ENCODE data around the gene ZNF827. TPM values are rescaled to one million over a fixed set of nuclear protein-coding genes. Genes with fewer than 3 reads are reported as not detected.

ZNF827 gene
- total RNA-seq, 2 experiments from 2014 or later = 21.8 to 22.4 TPM

GRCh38 chr4:145927030-145927429 lies 11.6 kb downstream of the ZNF827 start:
- ATAC-seq (ENCODE audit: low read depth) = no peak
- no peak for DNase-seq
- peaks cover 19% of the 10 kb centered on the region for H3K4me1 Mint-ChIP-seq
- no peaks in the 10 kb centered on the region for H3K27me3 Mint-ChIP-seq
- peaks cover 10% of the 10 kb centered on the region for H3K9me3 Mint-ChIP-seq
- H3K27ac Mint-ChIP-seq = no peak overlapping the region
- H3K4me3 Mint-ChIP-seq = no peak overlapping the region
- POLR2A ChIA-PET = no interaction called here
- peaks cover 39% of the 10 kb centered on the region for H3K36me3 Mint-ChIP-seq

- Mint-ChIP-seq H3K4me3 (no peak overlapping the region), H3K4me1 (peaks cover 16% of the 10 kb centered on the region), H3K9me3 (peaks cover 8% of the 10 kb centered on the region), H3K27ac (no peak overlapping the region), H3K27me3 (no peaks in the 10 kb centered on the region), H3K36me3 (peaks cover 39% of the 10 kb centered on the region)
- POLR2A ChIA-PET = no interaction called here
- DNase-seq (no peak), ATAC-seq (ENCODE audit: low read depth) (no peak)
These were observed 17.4 kb downstream of the ZNF827 start for GRCh38 chr4:145921231-145921630.

GRCh38 chr4:145920205-145920604 lies 18.4 kb downstream of the ZNF827 start:
- Mint-ChIP-seq H3K27me3 (no peaks in the 10 kb centered on the region), H3K27ac (no peak overlapping the region), H3K4me3 (no peak overlapping the region), H3K9me3 (peaks cover 5% of the 10 kb centered on the region), H3K36me3 (peaks cover 33% of the 10 kb centered on the region), H3K4me1 (peaks cover 16% of the 10 kb centered on the region)
- POLR2A ChIA-PET = no interaction called here
- ATAC-seq (ENCODE audit: low read depth) = no peak
- DNase-seq = no peak

GRCh38 chr4:145912376-145912775 lies 26.2 kb downstream of the ZNF827 start:
- H3K4me1 Mint-ChIP-seq = peaks cover 12% of the 10 kb centered on the region
- POLR2A ChIA-PET = no interaction called here
- H3K27me3 Mint-ChIP-seq = no peaks in the 10 kb centered on the region
- H3K9me3 Mint-ChIP-seq = peaks cover 2% of the 10 kb centered on the region
- DNase-seq = no peak
- no peak overlapping the region for H3K27ac Mint-ChIP-seq
- no peak for ATAC-seq (ENCODE audit: low read depth)
- no peak overlapping the region for H3K4me3 Mint-ChIP-seq
- H3K36me3 Mint-ChIP-seq = peaks cover 14% of the 10 kb centered on the region

- no peak for ATAC-seq (ENCODE audit: low read depth)
- H3K36me3 Mint-ChIP-seq = peaks cover 13% of the 10 kb centered on the region
- DNase-seq = no peak
- H3K9me3 Mint-ChIP-seq = no peaks in the 10 kb centered on the region
- no peaks in the 10 kb centered on the region for H3K27me3 Mint-ChIP-seq
- POLR2A ChIA-PET = no interaction called here
- H3K4me1 Mint-ChIP-seq = peaks cover 16% of the 10 kb centered on the region
- H3K27ac Mint-ChIP-seq = no peak overlapping the region
- no peak overlapping the region for H3K4me3 Mint-ChIP-seq
These were observed 28.9 kb downstream of the ZNF827 start for GRCh38 chr4:145909773-145910172.

GRCh38 chr4:145909281-145909715 lies 29.3 kb downstream of the ZNF827 start:
- Mint-ChIP-seq H3K9me3 (no peaks in the 10 kb centered on the region), H3K27ac (no peak overlapping the region), H3K36me3 (peaks cover 16% of the 10 kb centered on the region), H3K4me1 (peaks cover 16% of the 10 kb centered on the region), H3K4me3 (no peak overlapping the region), H3K27me3 (no peaks in the 10 kb centered on the region)
- DNase-seq (no peak), ATAC-seq (ENCODE audit: low read depth) (no peak)
- POLR2A ChIA-PET = no interaction called here

- peaks cover 16% of the 10 kb centered on the region for H3K4me1 Mint-ChIP-seq
- H3K27me3 Mint-ChIP-seq = no peaks in the 10 kb centered on the region
- peaks cover 19% of the 10 kb centered on the region for H3K36me3 Mint-ChIP-seq
- DNase-seq (no peak), ATAC-seq (ENCODE audit: low read depth) (no peak)
- POLR2A ChIA-PET = no interaction called here
- no peaks in the 10 kb centered on the region for H3K9me3 Mint-ChIP-seq
- no peak overlapping the region for H3K27ac Mint-ChIP-seq
- H3K4me3 Mint-ChIP-seq = no peak overlapping the region
These were observed 30.8 kb downstream of the ZNF827 start for GRCh38 chr4:145907812-145908211.

GRCh38 chr4:145907390-145907789 lies 31.2 kb downstream of the ZNF827 start:
- Mint-ChIP-seq H3K4me1 (peaks cover 16% of the 10 kb centered on the region), H3K9me3 (no peaks in the 10 kb centered on the region), H3K27me3 (no peaks in the 10 kb centered on the region), H3K36me3 (peaks cover 18% of the 10 kb centered on the region), H3K27ac (no peak overlapping the region), H3K4me3 (no peak overlapping the region)
- no peak for ATAC-seq (ENCODE audit: low read depth)
- DNase-seq = no peak
- POLR2A ChIA-PET = no interaction called here

- POLR2A ChIA-PET = no interaction called here
- Mint-ChIP-seq H3K36me3 (peaks cover 31% of the 10 kb centered on the region), H3K27me3 (no peaks in the 10 kb centered on the region), H3K4me3 (no peak overlapping the region), H3K4me1 (peaks cover 12% of the 10 kb centered on the region), H3K27ac (no peak overlapping the region), H3K9me3 (no peaks in the 10 kb centered on the region)
- DNase-seq (no peak), ATAC-seq (ENCODE audit: low read depth) (no peak)
These were observed 34.0 kb downstream of the ZNF827 start for GRCh38 chr4:145904413-145905177.

- Mint-ChIP-seq H3K27me3 (no peaks in the 10 kb centered on the region), H3K36me3 (peaks cover 33% of the 10 kb centered on the region), H3K4me1 (peaks cover 5% of the 10 kb centered on the region), H3K9me3 (no peaks in the 10 kb centered on the region), H3K4me3 (no peak overlapping the region), H3K27ac (no peak overlapping the region)
- POLR2A ChIA-PET = no interaction called here
- no peak for ATAC-seq (ENCODE audit: low read depth)
- no peak for DNase-seq
These were observed 36.1 kb downstream of the ZNF827 start for GRCh38 chr4:145902522-145902921.

- Mint-ChIP-seq H3K4me3 (no peak overlapping the region), H3K27me3 (no peaks in the 10 kb centered on the region), H3K4me1 (peaks cover 14% of the 10 kb centered on the region), H3K9me3 (no peaks in the 10 kb centered on the region), H3K27ac (no peak overlapping the region), H3K36me3 (peaks cover 32% of the 10 kb centered on the region)
- ATAC-seq (ENCODE audit: low read depth) (no peak), DNase-seq (no peak)
- POLR2A ChIA-PET = no interaction called here
These were observed 38.6 kb downstream of the ZNF827 start for GRCh38 chr4:145899886-145900460.

GRCh38 chr4:145898926-145899531 lies 39.6 kb downstream of the ZNF827 start:
- Mint-ChIP-seq H3K4me1 (peaks cover 22% of the 10 kb centered on the region), H3K4me3 (no peak overlapping the region), H3K27me3 (no peaks in the 10 kb centered on the region), H3K9me3 (no peaks in the 10 kb centered on the region), H3K27ac (no peak overlapping the region), H3K36me3 (peaks cover 28% of the 10 kb centered on the region)
- no peak for DNase-seq
- ATAC-seq (ENCODE audit: low read depth) = no peak
- POLR2A ChIA-PET = no interaction called here

- peaks cover 24% of the 10 kb centered on the region for H3K4me1 Mint-ChIP-seq
- DNase-seq = no peak
- POLR2A ChIA-PET = no interaction called here
- no peak for ATAC-seq (ENCODE audit: low read depth)
- no peaks in the 10 kb centered on the region for H3K27me3 Mint-ChIP-seq
- no peaks in the 10 kb centered on the region for H3K9me3 Mint-ChIP-seq
- no peak overlapping the region for H3K27ac Mint-ChIP-seq
- H3K36me3 Mint-ChIP-seq = peaks cover 26% of the 10 kb centered on the region
- no peak overlapping the region for H3K4me3 Mint-ChIP-seq
These were observed 40.2 kb downstream of the ZNF827 start for GRCh38 chr4:145898466-145898865.

- Mint-ChIP-seq H3K36me3 (peaks cover 12% of the 10 kb centered on the region), H3K27ac (no peak overlapping the region), H3K9me3 (no peaks in the 10 kb centered on the region), H3K27me3 (no peaks in the 10 kb centered on the region), H3K4me3 (peak overlapping the region; percentile 34), H3K4me1 (peaks cover 23% of the 10 kb centered on the region)
- POLR2A ChIA-PET = no interaction called here
- ATAC-seq (ENCODE audit: low read depth) (no peak), DNase-seq (no peak)
These were observed 43.6 kb downstream of the ZNF827 start for GRCh38 chr4:145895056-145895455.
